Measurements from ENCODE around the gene TENT5C. TPM values are rescaled to one million over a fixed set of nuclear protein-coding genes. Genes with fewer than 3 reads are reported as not detected.

Gene TENT5C
- total and polyA plus RNA-seq, 10 of the 15 experiments (the other 5 are each of a cell fraction or from before 2014, with no cell fraction given) = 0.19 to 2.4 (median 0.78) TPM

GRCh38 chr1:117670976-117671780 lies 65.3 kb downstream of the TENT5C start (continued):
- TF ChIP-seq NR2C2 (IDR thresholded peaks at IDR 0.05; ENCODE audit: borderline replicate concordance, control insufficient read depth, insufficient read length, low read depth) (no peak), MTA3 (IDR thresholded peaks at IDR 0.05; ENCODE audit: borderline replicate concordance, low read length) (no peak), BACH1 (IDR thresholded peaks at IDR 0.05; ENCODE audit: borderline replicate concordance) (no peak), SMARCA5 (IDR thresholded peaks at IDR 0.05) (no peak), ZNF217 (IDR thresholded peaks at IDR 0.05) (no peak), NRF1 (conservative IDR thresholded peaks at IDR 0.05; ENCODE audit: low read depth, low read length) (no peak)
- TF ChIP-seq, protein P1, sequence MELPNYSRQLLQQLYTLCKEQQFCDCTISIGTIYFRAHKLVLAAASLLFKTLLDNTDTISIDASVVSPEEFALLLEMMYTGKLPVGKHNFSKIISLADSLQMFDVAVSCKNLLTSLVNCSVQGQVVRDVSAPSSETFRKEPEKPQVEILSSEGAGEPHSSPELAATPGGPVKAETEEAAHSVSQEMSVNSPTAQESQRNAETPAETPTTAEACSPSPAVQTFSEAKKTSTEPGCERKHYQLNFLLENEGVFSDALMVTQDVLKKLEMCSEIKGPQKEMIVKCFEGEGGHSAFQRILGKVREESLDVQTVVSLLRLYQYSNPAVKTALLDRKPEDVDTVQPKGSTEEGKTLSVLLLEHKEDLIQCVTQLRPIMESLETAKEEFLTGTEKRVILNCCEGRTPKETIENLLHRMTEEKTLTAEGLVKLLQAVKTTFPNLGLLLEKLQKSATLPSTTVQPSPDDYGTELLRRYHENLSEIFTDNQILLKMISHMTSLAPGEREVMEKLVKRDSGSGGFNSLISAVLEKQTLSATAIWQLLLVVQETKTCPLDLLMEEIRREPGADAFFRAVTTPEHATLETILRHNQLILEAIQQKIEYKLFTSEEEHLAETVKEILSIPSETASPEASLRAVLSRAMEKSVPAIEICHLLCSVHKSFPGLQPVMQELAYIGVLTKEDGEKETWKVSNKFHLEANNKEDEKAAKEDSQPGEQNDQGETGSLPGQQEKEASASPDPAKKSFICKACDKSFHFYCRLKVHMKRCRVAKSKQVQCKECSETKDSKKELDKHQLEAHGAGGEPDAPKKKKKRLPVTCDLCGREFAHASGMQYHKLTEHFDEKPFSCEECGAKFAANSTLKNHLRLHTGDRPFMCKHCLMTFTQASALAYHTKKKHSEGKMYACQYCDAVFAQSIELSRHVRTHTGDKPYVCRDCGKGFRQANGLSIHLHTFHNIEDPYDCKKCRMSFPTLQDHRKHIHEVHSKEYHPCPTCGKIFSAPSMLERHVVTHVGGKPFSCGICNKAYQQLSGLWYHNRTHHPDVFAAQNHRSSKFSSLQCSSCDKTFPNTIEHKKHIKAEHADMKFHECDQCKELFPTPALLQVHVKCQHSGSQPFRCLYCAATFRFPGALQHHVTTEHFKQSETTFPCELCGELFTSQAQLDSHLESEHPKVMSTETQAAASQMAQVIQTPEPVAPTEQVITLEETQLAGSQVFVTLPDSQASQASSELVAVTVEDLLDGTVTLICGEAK (IDR thresholded peaks at IDR 0.05; ENCODE audit: borderline replicate concordance) = no peak

Measured in GM12878 (cell line).